Small intestine (tissue), 7 donors: Measurements from ENCODE around the gene CTU2. TPM values are rescaled to one million over a fixed set of nuclear protein-coding genes. Genes with fewer than 3 reads are reported as not detected.
"Not testable (repeated sequence)": the region's sequence is repeated elsewhere in the genome, so short reads cannot be mapped to it uniquely, and the experiment has no call there.

Source experiments
- DNase-seq, 2 donors: peaks; one replicate each; pipeline versions ENCODE4 v3.0.0 to v3.0.0-alpha.2; 2013
- FAIRE-seq: peaks from 2 replicates; lab custom pipeline; 2012; peaks lifted over from hg19 to GRCh38; lab: Jason Lieb, UNC
- H3K27ac ChIP-seq, 3 donors: one replicate each; pipeline ENCODE4 v1.5.1; 2013; ENCODE audit warnings: low read length in 2 of 3, mild to moderate bottlenecking in 2 of 3, control low read depth in 1 of 3, inconsistent platforms in 1 of 3, low read depth in 1 of 3, moderate library complexity in 1 of 3
- H3K27me3 ChIP-seq, 3 donors: one replicate each; pipeline ENCODE4 v1.6.1; 2013; ENCODE audit warnings: low read length in 3 of 3, inconsistent platforms in 1 of 3; ENCODE audit not compliant: control insufficient read depth in 3 of 3, insufficient read depth in 3 of 3
- H3K36me3 ChIP-seq, 3 donors: one replicate each; pipeline ENCODE4 v1.6.1; 2013; ENCODE audit warnings: low read length in 3 of 3, inconsistent platforms in 1 of 3, low read depth in 1 of 3, mild to moderate bottlenecking in 1 of 3, moderate library complexity in 1 of 3; ENCODE audit not compliant: control insufficient read depth in 3 of 3, insufficient read depth in 2 of 3
- H3K4me1 ChIP-seq, 3 donors: one replicate each; pipeline ENCODE4 v1.6.1; 2013; ENCODE audit warnings: low read length in 2 of 3, inconsistent platforms in 1 of 3, low read depth in 1 of 3, mild to moderate bottlenecking in 1 of 3, moderate library complexity in 1 of 3; ENCODE audit not compliant: control insufficient read depth in 3 of 3, insufficient read depth in 2 of 3
- H3K4me3 ChIP-seq, 3 donors: one replicate each; pipeline ENCODE4 v1.5.1; 2013; ENCODE audit warnings: low read length in 3 of 3, control low read depth in 1 of 3, inconsistent platforms in 1 of 3, low read depth in 1 of 3, mild to moderate bottlenecking in 1 of 3, moderate library complexity in 1 of 3
- H3K9me3 ChIP-seq, 2 donors: one replicate each; pipeline ENCODE4 v1.6.1; 2013; ENCODE audit warnings: low read depth in 1 of 2, low read length in 1 of 2; ENCODE audit not compliant: control insufficient read depth in 2 of 2, insufficient read depth in 1 of 2
- WGBS, 3 donors: extraction: QIAGEN DNeasy Blood & Tissue Kit; methylation state at CpG; one replicate each; pipeline ENCODE4 v1.1.7; 2013; 5-methylcytosine and 5-hydroxymethylcytosine counted together
- polyA plus RNA-seq, 4 donors: library from polyadenylated mRNA; stranded (reverse) in 3 of 4; unstranded in 1 of 4; fragments of 200-250 nt in 3 of 4; fragments of 120-200 nt in 1 of 4; gene quantifications; one replicate each; pipeline versions ENCODE4 v1.2.1 to v1.2.3, GENCODE V29; 2013
- donor health status: healthy with polysubstance abuse.
- donor health status: control.
- donor health status: control.
- donor health status: Bipolar disorder and iron deficiency.
- donor health status: healthy.

Gene CTU2
- polyA plus RNA-seq, 4 donors: 7.8 to 15.0 (median 11.2) TPM

- 45 to 58% (median 47%) methylated on average over 4 of the region's 4 CpGs for WGBS, 3 donors
- H3K4me1 ChIP-seq: peaks cover 0 to 10% (median 8%) of the 10 kb centered on the region in 3 donors
- H3K27ac ChIP-seq: no peak overlapping the region
- H3K9me3 ChIP-seq: no peaks in the 10 kb centered on the region
- FAIRE-seq (no peak), DNase-seq (peak in 1 of 2 donors; percentile 50)
- no peak overlapping the region for H3K4me3 ChIP-seq
- H3K36me3 ChIP-seq: peaks cover 0 to 6% (median 0%) of the 10 kb centered on the region in 3 donors
- H3K27me3 ChIP-seq: no peaks in the 10 kb centered on the region
Observed at GRCh38 chr16:88665148-88665547, 41.2 kb upstream of the CTU2 start.

- FAIRE-seq: no peak
- H3K4me3 ChIP-seq: no peak overlapping the region
- H3K27ac ChIP-seq: no peak overlapping the region
- no peak for DNase-seq
- peaks cover 0 to 6% (median 0%) of the 10 kb centered on the region in 3 donors for H3K36me3 ChIP-seq
- H3K9me3 ChIP-seq: no peaks in the 10 kb centered on the region
- no peaks in the 10 kb centered on the region for H3K27me3 ChIP-seq
- peaks cover 0 to 10% (median 8%) of the 10 kb centered on the region in 3 donors for H3K4me1 ChIP-seq
- WGBS, 3 donors: 94 to 98% (median 94%) methylated on average over 3 of the region's 3 CpGs
Observed at GRCh38 chr16:88665570-88665969, 40.7 kb upstream of the CTU2 start.

GRCh38 chr16:88667461-88667860 lies 38.8 kb upstream of the CTU2 start:
- H3K9me3 ChIP-seq: no peaks in the 10 kb centered on the region
- no peaks in the 10 kb centered on the region for H3K27me3 ChIP-seq
- H3K4me1 ChIP-seq: peaks cover 0 to 5% (median 4%) of the 10 kb centered on the region in 3 donors
- no peak overlapping the region for H3K27ac ChIP-seq
- H3K36me3 ChIP-seq: peaks cover 0 to 6% (median 0%) of the 10 kb centered on the region in 3 donors
- DNase-seq (no peak), FAIRE-seq (no peak)
- 74 to 88% (median 86%) methylated on average over 5 of the region's 5 CpGs for WGBS, 3 donors
- no peak overlapping the region for H3K4me3 ChIP-seq

- H3K36me3 ChIP-seq: peaks cover 0 to 12% (median 0%) of the 10 kb centered on the region in 3 donors
- not testable (repeated sequence) for FAIRE-seq, DNase-seq, H3K4me3 ChIP-seq, H3K27ac ChIP-seq, H3K4me1 ChIP-seq, H3K27me3 ChIP-seq, H3K9me3 ChIP-seq
- 93 to 96% (median 93%) methylated on average over 8 of the region's 8 CpGs for WGBS, 3 donors
Observed at GRCh38 chr16:88669493-88669892, 36.8 kb upstream of the CTU2 start.

- Histone ChIP-seq H3K27me3 (no peaks in the 10 kb centered on the region), H3K27ac (no peak overlapping the region), H3K36me3 (peaks cover 0 to 12% (median 0%) of the 10 kb centered on the region in 3 donors), H3K4me1 (peaks cover 0 to under 1% (median 0%) of the 10 kb centered on the region in 3 donors), H3K4me3 (no peak overlapping the region), H3K9me3 (no peaks in the 10 kb centered on the region)
- DNase-seq: no peak
- FAIRE-seq: no peak
- WGBS, 3 donors: 82 to 84% (median 83%) methylated on average over 10 of the region's 10 CpGs
Observed at GRCh38 chr16:88669980-88670379, 36.3 kb upstream of the CTU2 start.

- WGBS, 3 donors: 90 to 93% (median 92%) methylated on average over 23 of the region's 23 CpGs
- Histone ChIP-seq H3K27me3 (no peaks in the 10 kb centered on the region), H3K4me3 (no peak overlapping the region), H3K36me3 (peaks cover 0 to 8% (median 0%) of the 10 kb centered on the region in 3 donors), H3K4me1 (no peaks in the 10 kb centered on the region), H3K9me3 (no peaks in the 10 kb centered on the region), H3K27ac (no peak overlapping the region)
- DNase-seq: no peak
- FAIRE-seq: no peak
Observed at GRCh38 chr16:88671806-88672205, 34.5 kb upstream of the CTU2 start.

GRCh38 chr16:88672776-88673175 lies 33.5 kb upstream of the CTU2 start:
- Histone ChIP-seq H3K4me3 (no peak overlapping the region), H3K27ac (no peak overlapping the region), H3K4me1 (no peaks in the 10 kb centered on the region), H3K27me3 (peaks cover 0 to 5% (median 0%) of the 10 kb centered on the region in 3 donors), H3K36me3 (peaks cover 0 to 8% (median 0%) of the 10 kb centered on the region in 3 donors), H3K9me3 (no peaks in the 10 kb centered on the region)
- 39 to 69% (median 40%) methylated on average over 11 of the region's 11 CpGs for WGBS, 3 donors
- DNase-seq: no peak
- FAIRE-seq: no peak

GRCh38 chr16:88673716-88674379 lies 32.5 kb upstream of the CTU2 start:
- Histone ChIP-seq H3K27ac (no peak overlapping the region), H3K4me1 (no peaks in the 10 kb centered on the region), H3K9me3 (no peaks in the 10 kb centered on the region), H3K4me3 (no peak overlapping the region), H3K36me3 (peaks cover 0 to 8% (median 0%) of the 10 kb centered on the region in 3 donors), H3K27me3 (peaks cover 0 to 15% (median 0%) of the 10 kb centered on the region in 3 donors)
- DNase-seq (no peak), FAIRE-seq (no peak)
- whole genome bisulfite sequencing, 3 donors: 86 to 93% (median 93%) methylated on average over 19 of the region's 19 CpGs
